ENCODE results near the gene SEMA6B.
"Not testable (repeated sequence)": the region's sequence is repeated elsewhere in the genome, so short reads cannot be mapped to it uniquely, and the experiment has no call there.

SEMA6B gene

GRCh38 chr19:4542896-4543841 is 16.3 kb downstream of the SEMA6B start:
- DNase-seq: no peak

- not testable (repeated sequence) for DNase-seq
These were observed 17.7 kb downstream of the SEMA6B start for GRCh38 chr19:4541806-4542145.

DNA sequence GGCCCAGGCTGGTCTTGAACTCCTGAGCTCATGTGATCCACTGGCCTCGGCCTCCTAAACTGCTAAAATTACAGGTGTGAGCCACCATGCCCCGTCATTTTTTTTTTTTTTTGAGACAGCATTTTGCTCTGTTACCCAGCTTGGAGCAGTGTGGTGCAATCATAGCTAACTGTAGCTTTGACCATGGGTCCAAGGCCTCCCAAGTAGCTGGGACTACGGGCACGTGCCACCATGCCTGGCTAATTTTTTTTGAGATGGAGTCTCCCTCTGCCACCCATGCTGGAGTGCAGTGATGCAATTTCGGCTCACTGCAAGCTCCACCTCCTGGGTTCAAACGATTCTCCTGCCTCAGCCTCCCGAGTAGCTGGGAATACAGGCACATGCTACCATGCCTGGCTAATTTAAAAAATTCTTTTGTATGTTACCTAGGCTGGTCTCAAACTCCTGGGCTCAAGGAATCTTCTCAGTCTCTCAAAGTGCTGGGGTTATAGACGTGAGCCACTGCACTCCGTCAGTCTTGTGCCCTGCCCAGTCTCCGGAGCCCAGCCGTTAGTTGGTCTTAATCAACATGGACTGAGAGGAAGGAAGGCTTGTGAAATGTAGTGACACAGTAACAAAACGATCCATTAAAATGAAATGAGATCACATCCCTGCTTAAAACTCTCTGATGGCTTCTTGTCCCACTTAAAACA is 18.2 kb downstream of the SEMA6B start:
- DNase-seq: no peak

- no peak for DNase-seq
These were observed 19.5 kb downstream of the SEMA6B start, which contains the start of gene LRG1 for GRCh38 chr19:4539693-4540581. Gene LRG1 (minus strand): TSS chr19:4540036. CDS start chr19:4540013, 23 bp downstream.

DNA sequence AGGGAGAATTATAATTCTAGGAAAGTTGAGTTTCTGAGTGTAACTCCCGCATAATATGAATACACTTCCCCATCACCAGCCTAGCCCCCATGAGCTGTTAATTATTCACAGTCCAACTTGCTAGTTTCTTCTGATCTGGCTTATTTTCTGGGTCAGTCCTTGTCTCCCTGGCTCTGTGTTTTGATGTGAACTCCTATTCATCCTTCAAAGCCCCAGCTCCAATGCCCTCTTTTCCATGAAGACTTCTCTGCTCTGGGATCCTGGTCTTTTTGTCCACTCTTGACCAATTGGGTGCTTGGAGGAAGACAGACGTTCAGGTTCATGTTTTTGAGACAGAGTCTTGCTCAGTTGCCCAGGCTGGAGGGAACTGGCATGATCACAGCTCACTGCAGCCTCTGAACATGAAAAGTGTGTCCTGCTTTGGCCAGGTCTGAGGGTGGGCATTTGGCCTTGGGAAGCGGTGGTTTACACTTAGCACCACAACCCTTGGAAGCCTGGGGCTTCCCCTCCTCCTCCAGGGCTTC is 20.3 kb downstream of the SEMA6B start:
- no peak for DNase-seq

DNA sequence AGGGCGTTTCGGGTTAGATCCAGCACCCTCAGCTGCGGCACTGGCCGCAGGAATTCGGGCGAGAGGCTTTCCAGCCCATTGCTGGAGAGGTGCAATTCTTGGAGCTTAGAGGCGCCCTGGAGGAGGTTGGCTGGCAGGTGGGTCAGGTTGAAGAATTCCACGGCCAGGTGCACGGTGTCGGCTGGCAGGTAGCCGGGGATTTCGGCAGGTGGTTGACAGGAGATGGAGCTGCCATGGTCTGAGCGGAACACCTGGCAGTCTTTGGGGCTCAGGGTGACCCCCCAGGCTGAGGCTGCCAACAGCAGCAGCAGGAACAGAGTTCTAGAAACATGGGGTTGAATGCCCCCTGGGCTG is 20.9 kb downstream of the SEMA6B start:
- DNase-seq: no peak

GRCh38 chr19:4537953-4538600 is 21.4 kb downstream of the SEMA6B start:
- no peak for DNase-seq

DNA sequence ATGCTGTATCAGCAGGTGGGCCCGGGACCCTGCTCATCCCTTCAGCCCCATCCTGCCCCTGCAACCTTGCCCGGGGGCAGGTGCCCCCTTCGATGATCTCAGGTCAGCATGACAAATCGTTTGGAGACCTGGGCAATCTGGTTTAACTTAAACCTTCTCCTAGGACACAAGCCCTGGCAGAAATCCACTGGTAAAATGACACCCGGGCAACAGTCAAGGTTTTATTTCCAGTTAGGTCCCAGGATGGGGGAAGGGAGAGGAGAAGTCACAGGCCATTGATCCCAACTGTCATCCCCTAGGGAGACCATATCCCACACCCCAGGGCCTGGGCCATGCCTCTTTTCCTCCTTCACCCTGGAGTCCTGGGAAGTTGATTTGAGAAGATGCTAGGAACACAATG is 22.7 kb downstream of the SEMA6B start:
- no peak for DNase-seq

GRCh38 chr19:4534836-4535658 is 24.4 kb downstream of the SEMA6B start, which contains the start of gene PLIN5:
Gene PLIN5 (minus strand): TSS chr19:4535224. CDS start chr19:4534074, 1,150 bp downstream.
- peak; percentile 75 for DNase-seq

- DNase-seq: no peak
These were observed 25.6 kb downstream of the SEMA6B start for GRCh38 chr19:4533835-4534424.

DNA sequence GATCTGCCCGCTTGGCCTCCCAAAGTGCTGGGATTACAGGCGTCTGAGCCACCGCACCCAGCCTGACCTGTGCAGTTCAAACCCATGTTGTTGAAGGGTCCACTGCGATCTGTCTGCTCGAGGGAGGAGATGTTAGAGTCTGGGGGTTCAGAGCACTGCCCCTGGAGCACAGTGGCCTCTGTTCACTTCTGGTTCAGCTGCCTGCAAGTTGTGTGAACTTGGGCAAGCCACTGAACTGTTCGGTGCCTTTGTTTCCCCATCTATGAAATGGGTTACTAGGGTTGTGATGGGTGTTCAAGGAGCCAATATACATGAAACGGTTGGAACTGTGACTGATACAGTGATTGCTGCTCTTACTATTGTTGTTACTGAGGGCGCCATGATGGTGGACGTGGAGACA is 26.1 kb downstream of the SEMA6B start:
- no peak for DNase-seq

GRCh38 chr19:4531562-4532165 is 27.8 kb downstream of the SEMA6B start:
- no peak for DNase-seq

DNA sequence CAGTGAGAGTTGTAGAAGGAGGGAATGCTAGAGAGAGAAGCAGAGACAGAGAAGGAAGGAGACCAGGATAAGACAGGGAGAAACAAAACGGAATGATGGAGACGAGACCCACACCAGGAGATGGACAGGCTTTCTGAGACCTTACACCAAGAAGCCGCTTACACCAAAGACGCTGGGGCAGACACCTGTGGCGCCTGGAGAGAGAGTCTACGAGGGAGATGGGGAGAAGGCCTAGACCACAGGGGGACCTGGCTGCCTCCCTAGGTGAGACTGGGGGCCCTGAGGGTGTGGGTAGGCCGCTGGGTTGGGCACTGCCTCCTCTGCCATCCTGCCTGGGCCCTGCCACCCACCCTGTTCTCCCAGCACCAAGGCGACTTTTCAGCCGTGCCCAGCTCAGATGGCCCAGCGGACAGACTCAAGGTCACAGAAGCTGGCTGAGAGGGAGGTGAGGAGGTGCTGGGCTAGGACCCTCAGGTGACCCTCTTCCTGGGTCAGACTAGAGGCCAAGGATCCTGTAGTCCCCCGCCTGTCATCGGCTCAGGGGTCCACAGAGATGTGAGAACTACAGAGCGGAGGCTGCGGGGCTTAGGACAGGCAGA is 29.5 kb downstream of the SEMA6B start:
- no peak for DNase-seq

DNA sequence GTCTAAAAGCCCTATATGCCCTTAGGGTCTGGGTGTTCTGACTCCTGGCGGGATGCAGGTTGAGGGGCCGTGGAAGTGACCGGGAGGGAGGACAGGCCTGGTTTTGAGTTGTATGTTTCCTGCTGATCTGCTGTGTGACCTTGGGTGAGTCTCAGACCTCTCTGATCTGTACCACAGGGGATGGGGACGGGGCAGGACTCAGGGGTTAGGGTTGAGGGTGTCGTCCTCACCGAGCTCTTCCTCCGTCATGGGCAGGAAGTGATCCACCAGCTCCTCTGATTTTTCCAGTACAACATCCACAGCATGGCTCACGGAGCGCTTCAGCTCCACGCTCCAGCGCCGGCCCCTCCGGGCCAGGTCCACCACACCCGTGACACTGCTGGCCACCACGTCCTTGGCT is 30.6 kb downstream of the SEMA6B start:
- DNase-seq: no peak

GRCh38 chr19:4527377-4527776 is 32.1 kb downstream of the SEMA6B start:
- not testable (repeated sequence) for DNase-seq

GRCh38 chr19:4525563-4526002 is 33.9 kb downstream of the SEMA6B start:
- DNase-seq: no peak

GRCh38 chr19:4524808-4525562 is 34.5 kb downstream of the SEMA6B start:
- peak; percentile 61 for DNase-seq

GRCh38 chr19:4523306-4524110 is 36.0 kb downstream of the SEMA6B start:
- no peak for DNase-seq

Measured in right hindlimb (tissue), 1 donor.